ENCODE data around the gene PTPN21. TPM values are rescaled to one million over a fixed set of nuclear protein-coding genes. Genes with fewer than 3 reads are reported as not detected.

PTPN21 gene
- total and polyA plus RNA-seq, 7 donors = 4.7 to 27.3 (median 14.8) TPM

DNA sequence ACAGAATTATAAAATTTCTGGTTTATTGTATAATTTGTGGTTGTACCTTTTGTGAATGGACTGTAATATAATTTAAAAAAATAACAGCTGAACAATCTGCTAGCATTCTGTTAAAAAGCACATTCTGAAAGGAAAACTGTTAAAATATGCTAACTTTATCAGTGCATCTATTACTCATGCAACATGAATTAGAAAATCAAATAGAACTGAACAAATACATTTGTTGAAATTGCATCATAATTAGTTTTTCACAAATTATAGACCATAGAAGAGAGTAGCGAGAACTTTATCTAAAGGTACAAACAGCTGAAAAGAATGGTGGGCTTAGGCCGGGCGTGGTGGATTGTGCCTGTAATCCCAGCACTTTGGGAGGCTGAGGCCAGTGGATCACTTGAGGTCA lies 33.0 kb downstream of the PTPN21 start:
- ATAC-seq = no peak
- intact Hi-C loops (cut with DNase I) = no loop called here
- H3K36me3 ChIP-seq (ENCODE audit: insufficient read depth in 1 of 2, low read depth in 1 of 2) = peaks cover 0 to 2% of the 10 kb centered on the region in 2 donors
- H3K4me1 ChIP-seq = peaks cover 5% of the 10 kb centered on the region
- H3K9me3 ChIP-seq = no peaks in the 10 kb centered on the region
- WGBS, 3 donors = 65 to 95% (median 78%) methylated on average over 3 of the region's 3 CpGs
- no peak overlapping the region for H3K4me3 ChIP-seq
- H3K27ac ChIP-seq = no peak overlapping the region
- H3K27me3 ChIP-seq (ENCODE audit: insufficient read depth in 3 of 3, low read length in 2 of 3) = no peaks in the 10 kb centered on the region
- TF ChIP-seq, protein P1, sequence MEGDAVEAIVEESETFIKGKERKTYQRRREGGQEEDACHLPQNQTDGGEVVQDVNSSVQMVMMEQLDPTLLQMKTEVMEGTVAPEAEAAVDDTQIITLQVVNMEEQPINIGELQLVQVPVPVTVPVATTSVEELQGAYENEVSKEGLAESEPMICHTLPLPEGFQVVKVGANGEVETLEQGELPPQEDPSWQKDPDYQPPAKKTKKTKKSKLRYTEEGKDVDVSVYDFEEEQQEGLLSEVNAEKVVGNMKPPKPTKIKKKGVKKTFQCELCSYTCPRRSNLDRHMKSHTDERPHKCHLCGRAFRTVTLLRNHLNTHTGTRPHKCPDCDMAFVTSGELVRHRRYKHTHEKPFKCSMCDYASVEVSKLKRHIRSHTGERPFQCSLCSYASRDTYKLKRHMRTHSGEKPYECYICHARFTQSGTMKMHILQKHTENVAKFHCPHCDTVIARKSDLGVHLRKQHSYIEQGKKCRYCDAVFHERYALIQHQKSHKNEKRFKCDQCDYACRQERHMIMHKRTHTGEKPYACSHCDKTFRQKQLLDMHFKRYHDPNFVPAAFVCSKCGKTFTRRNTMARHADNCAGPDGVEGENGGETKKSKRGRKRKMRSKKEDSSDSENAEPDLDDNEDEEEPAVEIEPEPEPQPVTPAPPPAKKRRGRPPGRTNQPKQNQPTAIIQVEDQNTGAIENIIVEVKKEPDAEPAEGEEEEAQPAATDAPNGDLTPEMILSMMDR (IDR thresholded peaks at IDR 0.05) = no peak
- DNase-seq = no peak

- Histone ChIP-seq H3K27ac (no peak overlapping the region), H3K36me3 (ENCODE audit: insufficient read depth in 1 of 2, low read depth in 1 of 2) (peaks cover 0 to 21% of the 10 kb centered on the region in 2 donors), H3K9me3 (no peaks in the 10 kb centered on the region), H3K27me3 (ENCODE audit: insufficient read depth in 3 of 3, low read length in 2 of 3) (no peaks in the 10 kb centered on the region), H3K4me3 (no peak overlapping the region), H3K4me1 (peaks cover 5% of the 10 kb centered on the region)
- ATAC-seq (no peak), DNase-seq (no peak)
- intact Hi-C loops (cut with DNase I) = no loop called here
- TF ChIP-seq, protein P1 (IDR thresholded peaks at IDR 0.05) = no peak
- WGBS, 3 donors = 88 to 98% (median 96%) methylated on average over 2 of the region's 2 CpGs
Measured at GRCh38 chr14:88519907-88520306, 34.9 kb downstream of the PTPN21 start.

- ATAC-seq = no peak
- TF ChIP-seq, protein P1 (IDR thresholded peaks at IDR 0.05) = no peak
- 82 to 87% (median 83%) methylated on average over 5 of the region's 5 CpGs for WGBS, 3 donors
- no peaks in the 10 kb centered on the region for H3K9me3 ChIP-seq
- intact Hi-C loops (cut with DNase I) = no loop called here
- DNase-seq = no peak
- H3K36me3 ChIP-seq (ENCODE audit: insufficient read depth in 1 of 2, low read depth in 1 of 2) = peaks cover 0 to 24% of the 10 kb centered on the region in 2 donors
- no peak overlapping the region for H3K27ac ChIP-seq
- peaks cover 5% of the 10 kb centered on the region for H3K4me1 ChIP-seq
- no peak overlapping the region for H3K4me3 ChIP-seq
- H3K27me3 ChIP-seq (ENCODE audit: insufficient read depth in 3 of 3, low read length in 2 of 3) = no peaks in the 10 kb centered on the region
Measured at GRCh38 chr14:88518592-88519512, 36.0 kb downstream of the PTPN21 start.

GRCh38 chr14:88516861-88517357 lies 37.9 kb downstream of the PTPN21 start:
- Histone ChIP-seq H3K9me3 (no peaks in the 10 kb centered on the region), H3K4me1 (no peaks in the 10 kb centered on the region), H3K4me3 (no peak overlapping the region), H3K36me3 (ENCODE audit: insufficient read depth in 1 of 2, low read depth in 1 of 2) (peaks cover 0 to 26% of the 10 kb centered on the region in 2 donors), H3K27ac (no peak overlapping the region), H3K27me3 (ENCODE audit: insufficient read depth in 3 of 3, low read length in 2 of 3) (no peaks in the 10 kb centered on the region)
- no peak for DNase-seq
- 61 to 65% (median 64%) methylated on average over 7 of the region's 7 CpGs for WGBS, 3 donors
- ATAC-seq = no peak
- intact Hi-C loops (cut with DNase I) = no loop called here
- TF ChIP-seq, protein P1 (IDR thresholded peaks at IDR 0.05) = no peak
